MM.1S (cell line): ENCODE measurements around the gene KCTD11.

Experiments
- DNase-seq: peaks from one replicate; pipeline ENCODE4 v3.0.0-alpha.2; 2015
- H2AFZ ChIP-seq: fragments of 300-600 bp; sonication (generic); 2 replicates; pipeline ENCODE4 v1.6.0; 2016; ENCODE audit warnings: antibody characterized with exemption, low read length
- H3F3A ChIP-seq: fragments of 300-600 bp; sonication (generic); 2 replicates; pipeline ENCODE4 v1.6.1; 2016; ENCODE audit warnings: mild to moderate bottlenecking, antibody characterized with exemption, low read length, moderate library complexity, mixed read lengths; ENCODE audit not compliant: insufficient read depth
- H3K27ac ChIP-seq: fragments of 300-600 bp; sonication (generic); 2 replicates; pipeline ENCODE4 v1.5.1; 2016; ENCODE audit warnings: mild to moderate bottlenecking, low read length
- H3K27me3 ChIP-seq: fragments of 300-600 bp; sonication (generic); replicated peaks from 2 replicates; pipeline ENCODE4 v1.6.0; 2016; ENCODE audit warnings: low read length; ENCODE audit not compliant: insufficient read depth
- H3K36me3 ChIP-seq: fragments of 300-600 bp; sonication (generic); replicated peaks from 2 replicates; pipeline ENCODE4 v1.6.1; 2016; ENCODE audit warnings: mild to moderate bottlenecking, low read length, mixed read lengths; ENCODE audit not compliant: insufficient read depth
- H3K4me1 ChIP-seq: fragments of 300-600 bp; sonication (generic); 2 replicates; pipeline ENCODE4 v1.6.1; 2016; ENCODE audit warnings: low read length, mixed read lengths
- H3K4me2 ChIP-seq: fragments of 300-600 bp; sonication (generic); 2 replicates; pipeline ENCODE4 v1.6.0; 2016; ENCODE audit warnings: low read depth, low read length
- H3K4me3 ChIP-seq: fragments of 300-600 bp; sonication (generic); 2 replicates; pipeline ENCODE4 v1.5.1; 2016; ENCODE audit warnings: low read length, mixed read lengths
- H3K79me2 ChIP-seq: fragments of 300-600 bp; sonication (generic); 2 replicates; pipeline ENCODE4 v1.6.1; 2016; ENCODE audit warnings: mixed run types, low read length, mixed read lengths
- H3K9ac ChIP-seq: fragments of 300-600 bp; sonication (generic); 2 replicates; pipeline ENCODE4 v1.6.1; 2016; ENCODE audit warnings: low read length, mixed read lengths
- H3K9me2 ChIP-seq: fragments of 300-600 bp; sonication (generic); replicated peaks from 2 replicates; pipeline ENCODE4 v1.6.1; 2016; ENCODE audit warnings: mild to moderate bottlenecking, low read length, mixed read lengths; ENCODE audit not compliant: insufficient read depth
- H3K9me3 ChIP-seq: fragments of 300-600 bp; sonication (generic); replicated peaks from 2 replicates; pipeline ENCODE4 v1.6.1; 2016; ENCODE audit warnings: mild to moderate bottlenecking, low read length, mixed read lengths; ENCODE audit not compliant: insufficient read depth
- H4K20me1 ChIP-seq: fragments of 300-600 bp; sonication (generic); 2 replicates; pipeline ENCODE4 v1.6.1; 2016; ENCODE audit warnings: mild to moderate bottlenecking, low read length, moderate library complexity, mixed read lengths; ENCODE audit not compliant: insufficient read depth
- CTCF ChIP-seq: fragments of 300-600 bp; sonication (generic); IDR thresholded peaks from 2 replicates; pipeline ENCODE4 v1.5.1; 2016; ENCODE audit warnings: antibody characterized with exemption, low read length, mixed read lengths
- EZH2 ChIP-seq: fragments of 300-600 bp; sonication (generic); optimal IDR thresholded peaks from 2 replicates; pipeline ENCODE3; 2017; ENCODE audit warnings: low read depth, mild to moderate bottlenecking, antibody characterized with exemption, low read length, mixed read lengths
- EZH2phosphoT487 ChIP-seq: fragments of 300-600 bp; sonication (generic); IDR thresholded peaks from 2 replicates; pipeline ENCODE4 v1.6.1; 2018; ENCODE audit warnings: antibody characterized with exemption, low read length

The KCTD11 gene

GRCh38 chr17:7403977-7404736 lies 52.2 kb downstream of the KCTD11 start, which contains the start of gene TMEM256:
TSS of gene TMEM256 (minus strand) at chr17:7404097. CDS start at chr17:7404084, 13 bp downstream.
- H3K79me2 ChIP-seq: no peaks in the 10 kb centered on the region; the same call in 1 of the 2 replicates
- H2AFZ ChIP-seq: peak within 1 kb of the TSS; percentile 81
- peak within 1 kb of the TSS; percentile 76 for H3K4me3 ChIP-seq
- H3K9me3 ChIP-seq: no peaks in the 10 kb centered on the region
- peak; percentile 99 for DNase-seq
- no peaks in the 10 kb centered on the region for H4K20me1 ChIP-seq
- H3K36me3 ChIP-seq: no peaks in the 10 kb centered on the region
- H3K4me1 ChIP-seq: peaks cover 4% of the 10 kb centered on the region; the same call in 1 of the 2 replicates
- no peaks in the 10 kb centered on the region for H3K9me2 ChIP-seq
- TF ChIP-seq CTCF (no peak), EZH2 (no peak), EZH2phosphoT487 (no peak)
- H3K4me2 ChIP-seq: peak within 1 kb of the TSS; percentile 86
- peaks cover 31% of the 10 kb centered on the region for H3K27me3 ChIP-seq
- peak within 1 kb of the TSS; percentile 55; the same call in 1 of the 2 replicates for H3K27ac ChIP-seq
- no peaks in the 10 kb centered on the region for H3F3A ChIP-seq
- peak within 1 kb of the TSS; percentile 64 for H3K9ac ChIP-seq
